ENCODE measurements around the gene GSTM1.
"Not testable (repeated sequence)": the region's sequence is repeated elsewhere in the genome, so short reads cannot be mapped to it uniquely, and the experiment has no call there.

GSTM1 gene

GRCh38 chr1:109704173-109704572, 16.6 kb downstream of the GSTM1 start:
- no peak for DNase-seq

DNA sequence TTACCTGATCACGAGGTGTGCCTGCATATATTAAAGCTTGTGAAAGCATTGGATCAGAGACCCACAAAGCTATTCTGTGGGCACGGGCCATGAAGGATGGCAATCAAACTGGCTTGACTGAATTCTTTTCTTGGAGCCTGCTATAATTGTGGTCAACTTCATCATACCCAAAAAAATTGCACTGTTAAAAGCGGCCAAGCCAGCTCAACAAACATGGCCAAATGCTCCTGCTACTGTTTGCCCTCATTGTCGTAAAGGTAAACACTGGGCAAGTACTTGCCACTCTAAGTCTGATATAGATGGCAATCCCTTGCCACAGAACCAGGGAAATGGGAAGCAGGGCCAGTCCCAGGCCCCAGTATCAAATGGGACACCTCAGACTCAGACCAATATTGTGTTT, 17.8 kb downstream of the GSTM1 start:
- DNase-seq, result no peak

DNA sequence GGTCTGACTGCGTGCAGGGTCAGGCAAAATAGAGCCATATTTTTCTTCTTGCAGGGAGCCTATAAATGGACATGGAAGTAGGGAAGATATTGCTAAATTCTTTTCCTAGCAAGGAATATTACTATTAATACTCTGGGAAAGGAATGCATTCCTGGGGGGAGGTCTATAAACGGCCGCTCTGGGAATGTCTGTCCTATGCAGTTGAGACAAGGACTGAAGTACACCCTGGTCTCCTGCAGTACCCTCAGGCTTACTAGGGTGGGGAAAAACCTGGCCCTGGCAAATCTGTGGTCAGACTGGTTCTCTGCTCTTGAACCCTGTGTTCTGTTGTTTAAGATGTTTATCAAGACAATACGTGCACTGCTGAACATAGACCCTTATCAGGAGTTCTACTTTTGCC, 21.3 kb downstream of the GSTM1 start:
- DNase-seq, result not testable (repeated sequence)

- not testable (repeated sequence) for DNase-seq
These were observed 22.2 kb downstream of the GSTM1 start for GRCh38 chr1:109709822-109710221.

DNA sequence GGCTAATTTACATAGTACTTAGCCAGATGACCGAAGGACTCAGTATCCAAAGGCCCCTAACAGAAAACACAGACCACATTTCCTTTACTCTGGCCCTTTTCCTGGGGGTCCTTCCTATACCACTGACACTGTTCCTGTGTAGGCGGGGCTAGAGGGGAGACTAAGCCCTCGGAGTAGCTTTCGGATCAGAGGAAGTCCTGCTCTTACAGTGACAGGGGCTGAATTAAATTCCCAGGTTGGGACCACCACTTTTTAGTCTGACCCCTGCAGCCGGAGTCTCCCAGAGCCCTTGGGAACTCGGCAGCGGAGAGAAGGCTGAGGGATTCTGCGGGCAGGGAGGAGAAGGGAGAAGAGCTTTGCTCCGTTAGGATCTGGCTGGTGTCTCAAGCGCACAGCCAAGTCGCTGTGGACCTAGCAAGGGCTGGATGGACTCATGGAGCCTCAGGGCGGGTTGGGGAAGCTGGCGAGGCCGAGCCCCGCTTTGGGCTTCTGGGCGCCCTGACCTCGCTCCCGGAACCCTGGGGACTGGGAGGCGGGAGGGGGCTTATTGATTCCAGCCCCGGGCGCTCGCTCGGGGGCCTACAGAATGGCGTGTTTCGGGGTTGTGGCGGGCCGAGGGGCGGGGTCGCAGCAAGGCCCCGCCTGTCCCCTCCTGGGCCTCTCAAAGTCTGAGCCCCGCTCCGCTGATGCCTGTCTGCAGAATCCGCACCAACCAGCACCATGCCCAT, 24.1 kb downstream of the GSTM1 start, which contains the start of gene GSTM5:
Gene GSTM5, plus strand, starts transcription at position 659 of the 728 bp plus-strand sequence. Its CDS starts 62 bp downstream, at position 721.
- DNase-seq, result not testable (repeated sequence)

DNA sequence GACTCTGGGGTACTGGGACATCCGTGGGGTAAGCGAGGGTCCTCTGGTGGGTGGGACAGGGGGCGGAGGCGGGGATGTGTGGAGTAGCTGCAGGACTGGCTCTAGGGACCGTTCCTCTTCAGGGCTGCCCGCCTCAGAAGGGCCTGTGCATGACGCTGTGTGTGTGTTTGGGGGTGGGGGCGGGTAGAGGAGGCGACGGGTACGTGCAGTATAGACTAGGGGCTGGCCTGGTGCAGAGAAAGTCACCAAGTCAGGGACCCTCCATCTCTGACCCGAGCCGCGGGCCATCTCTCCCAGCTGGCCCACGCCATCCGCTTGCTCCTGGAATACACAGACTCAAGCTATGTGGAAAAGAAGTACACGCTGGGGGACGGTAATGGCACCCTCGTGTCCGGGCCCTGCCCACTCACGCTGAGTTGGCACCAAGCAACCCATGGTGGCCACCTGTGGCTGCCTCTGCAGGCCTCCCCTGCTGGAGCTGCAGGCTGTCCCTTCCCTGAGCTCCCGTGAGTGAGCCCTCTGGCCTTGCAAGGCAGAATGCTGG, 24.8 kb downstream of the GSTM1 start:
- no peak for DNase-seq

- DNase-seq, result no peak
These were observed 26.0 kb downstream of the GSTM1 start for GRCh38 chr1:109713636-109714035.

- no peak for DNase-seq
These were observed 27.2 kb downstream of the GSTM1 start for GRCh38 chr1:109714661-109715372.

- DNase-seq, result no peak
These were observed 28.5 kb downstream of the GSTM1 start for GRCh38 chr1:109716121-109716520.

GRCh38 chr1:109716570-109717090, 29.0 kb downstream of the GSTM1 start:
- DNase-seq, result no peak

DNA sequence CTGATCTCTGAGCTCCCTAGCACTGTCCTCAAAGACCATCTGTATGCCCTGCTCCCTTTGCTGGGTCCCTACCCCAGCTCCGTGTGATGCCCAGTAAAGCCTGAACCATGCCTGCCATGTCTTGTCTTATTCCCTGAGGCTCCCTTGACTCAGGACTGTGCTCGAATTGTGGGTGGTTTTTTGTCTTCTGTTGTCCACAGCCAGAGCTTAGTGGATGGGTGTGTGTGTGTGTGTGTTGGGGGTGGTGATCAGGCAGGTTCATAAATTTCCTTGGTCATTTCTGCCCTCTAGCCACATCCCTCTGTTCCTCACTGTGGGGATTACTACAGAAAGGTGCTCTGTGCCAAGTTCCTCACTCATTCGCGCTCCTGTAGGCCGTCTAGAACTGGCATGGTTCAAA, 30.1 kb downstream of the GSTM1 start:
- DNase-seq, result no peak

- no peak for DNase-seq
These were observed 30.9 kb downstream of the GSTM1 start for GRCh38 chr1:109718495-109718894.

DNA sequence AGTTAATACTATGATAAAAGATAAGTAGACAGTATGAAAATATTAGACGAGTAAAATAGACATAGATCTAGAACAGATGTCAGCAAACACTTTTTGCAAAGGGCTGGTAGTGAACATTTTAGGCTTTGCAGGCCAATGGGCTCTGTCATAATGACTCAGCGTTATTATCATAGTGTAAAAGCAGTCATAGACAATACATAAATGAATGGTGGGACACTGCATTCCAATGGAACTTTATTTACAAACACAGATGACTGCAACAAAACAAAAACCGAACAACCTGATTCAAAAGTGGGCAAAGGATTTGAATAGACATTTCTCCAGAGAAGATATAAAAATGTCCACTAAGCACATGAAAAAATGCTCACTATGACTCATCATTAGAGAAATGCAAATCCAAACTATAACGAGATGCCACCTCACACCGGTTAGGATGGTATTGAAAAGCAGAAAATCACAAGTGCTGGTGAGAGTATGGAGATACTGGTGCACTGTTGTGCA, 31.8 kb downstream of the GSTM1 start:
- DNase-seq, result no peak

DNA sequence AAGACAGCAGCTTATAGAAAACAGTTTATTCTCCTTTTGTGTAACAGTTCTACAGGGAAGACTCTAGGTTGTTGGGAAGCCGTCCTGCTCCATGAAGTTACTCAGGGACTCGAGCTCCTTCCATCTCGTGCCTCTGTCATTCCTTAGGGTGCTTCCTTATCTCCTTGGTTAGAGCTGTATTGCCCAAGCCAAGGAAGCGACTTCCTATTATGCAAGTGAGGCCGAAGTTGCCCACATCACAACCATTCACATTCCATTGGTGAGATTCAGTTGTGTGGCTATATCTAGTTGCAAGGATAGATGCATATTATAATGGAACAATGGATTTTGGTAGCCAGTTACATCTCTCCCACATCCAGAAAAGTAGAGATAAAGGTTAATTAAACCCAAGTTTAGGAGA, 33.4 kb downstream of the GSTM1 start:
- DNase-seq, result no peak

- DNase-seq, result no peak
These were observed 34.4 kb downstream of the GSTM1 start for GRCh38 chr1:109721971-109722370.

- no peak for DNase-seq
These were observed 35.5 kb downstream of the GSTM1 start for GRCh38 chr1:109722908-109723691.

GRCh38 chr1:109724933-109725332, 37.3 kb downstream of the GSTM1 start:
- DNase-seq, result no peak

DNA sequence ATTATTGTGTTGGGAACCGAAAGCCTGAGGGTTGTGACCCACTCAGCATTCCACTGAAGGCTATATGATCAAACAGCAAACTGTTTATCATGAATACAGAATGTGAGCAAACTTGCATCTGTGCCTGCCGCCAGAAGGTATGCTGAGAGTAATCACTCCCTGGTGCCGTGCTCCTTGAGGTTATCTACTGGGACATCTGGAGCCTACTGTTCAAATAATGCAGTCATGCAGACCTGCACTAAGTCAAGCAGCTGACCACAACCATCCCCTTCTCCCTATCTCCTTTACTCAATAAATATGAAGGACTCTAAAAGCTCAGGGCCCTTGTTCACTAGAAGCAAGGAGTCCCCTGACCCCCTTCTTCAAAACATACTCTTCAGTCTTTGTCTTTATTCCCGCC, 37.9 kb downstream of the GSTM1 start:
- DNase-seq, result no peak

DNA sequence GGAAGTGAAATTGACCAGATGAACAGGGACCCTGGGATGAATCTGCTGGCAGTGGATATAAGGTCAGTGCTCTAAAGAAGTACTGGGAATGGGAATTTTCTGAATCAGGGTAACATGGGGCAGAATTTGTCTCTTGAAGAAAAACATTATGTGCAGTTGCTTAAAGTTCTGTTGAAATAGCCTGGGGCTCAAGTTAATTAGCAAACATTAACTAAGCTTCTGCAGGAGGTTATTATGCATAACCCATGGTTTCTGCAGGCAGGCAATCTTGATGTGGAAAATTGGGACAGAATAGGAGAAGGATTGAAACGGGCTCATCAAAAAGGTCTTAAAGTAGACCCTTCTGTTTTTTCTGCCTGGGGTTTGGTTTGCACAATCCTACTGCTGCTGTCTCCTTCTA, 38.4 kb downstream of the GSTM1 start:
- DNase-seq, result no peak

DNA sequence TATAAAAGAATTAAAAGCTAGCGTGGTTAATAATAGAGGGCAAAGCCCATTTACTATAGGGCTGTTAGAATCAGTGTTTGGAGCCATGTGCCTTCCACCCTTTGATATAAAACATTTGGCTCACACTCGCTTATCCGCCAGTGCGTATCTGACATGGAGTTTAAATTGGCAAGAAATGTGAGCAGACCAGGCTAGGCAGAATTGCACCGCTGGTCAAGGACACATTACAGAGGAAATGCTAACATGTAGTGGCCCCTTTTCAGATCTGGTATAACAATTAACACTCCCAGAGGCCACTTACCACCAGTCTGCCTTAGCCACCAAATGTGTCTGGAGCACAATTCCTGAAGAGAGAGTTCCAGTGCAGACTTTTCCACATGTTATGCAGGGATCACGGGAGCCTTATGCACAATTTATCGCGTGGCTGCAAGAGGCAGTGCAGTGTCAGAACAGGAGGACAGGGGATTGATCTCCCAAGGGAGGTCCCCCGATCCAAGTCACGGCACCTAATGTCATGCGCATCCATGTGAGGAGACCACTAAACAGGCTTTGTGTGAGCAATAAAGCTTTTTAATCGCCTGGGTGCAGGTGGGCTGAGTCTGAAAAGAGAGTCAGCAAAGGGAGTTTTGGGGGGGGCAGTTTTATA, 39.2 kb downstream of the GSTM1 start:
- no peak for DNase-seq

- DNase-seq, result no peak
These were observed 41.3 kb downstream of the GSTM1 start for GRCh38 chr1:109728870-109729269.

GRCh38 chr1:109730666-109731065, 43.0 kb downstream of the GSTM1 start:
- no peak for DNase-seq
